Measurements from ENCODE around the gene JMJD8.
A peak's percentile ranks its signal among the peaks of the same experiment; 100 is the strongest.

Gene JMJD8

GRCh38 chr16:681746-682427, 2.2 kb downstream of the JMJD8 start (continued):
- TF ChIP-seq ZNF645 (tag by site-specific recombination; IDR thresholded peaks at IDR 0.05) (peak; percentile 36), ZNF354C (tag by site-specific recombination; IDR thresholded peaks at IDR 0.05; ENCODE audit: borderline replicate concordance, low read depth) (no peak), IKZF3 (tag by site-specific recombination; IDR thresholded peaks at IDR 0.05) (no peak), ZNF510 (tag by site-specific recombination; IDR thresholded peaks at IDR 0.05; ENCODE audit: insufficient replicate concordance) (no peak), ZNF366 (tag by site-specific recombination; conservative IDR thresholded peaks at IDR 0.05) (no peak), ZNF16 (tag by site-specific recombination; IDR thresholded peaks at IDR 0.05; ENCODE audit: low read depth) (no peak), YY2 (tag by site-specific recombination; IDR thresholded peaks at IDR 0.05) (no peak; the same call in 1 of the 2 replicates), ZNF112 (tag by site-specific recombination; IDR thresholded peaks at IDR 0.05) (no peak), ZNF24 (tag by site-specific recombination; IDR thresholded peaks at IDR 0.05) (0 out of 2 replicates have a peak, but pooled peaks have one; percentile 18), ZBTB1 (tag by site-specific recombination; IDR thresholded peaks at IDR 0.05) (peak; percentile 23; the same call in 1 of the 2 replicates), MEIS1 (CRISPR knock-in tag; IDR thresholded peaks at IDR 0.05; ENCODE audit: borderline replicate concordance) (no peak), ZNF555 (tag by site-specific recombination; conservative IDR thresholded peaks at IDR 0.05) (no peak), HOXA7 (CRISPR knock-in tag; IDR thresholded peaks at IDR 0.05; ENCODE audit: borderline replicate concordance) (no peak), SALL2 (tag by site-specific recombination; IDR thresholded peaks at IDR 0.05; ENCODE audit: borderline replicate concordance) (no peak), ZNF426 (tag by site-specific recombination; IDR thresholded peaks at IDR 0.05) (no peak), ZNF18 (tag by site-specific recombination; IDR thresholded peaks at IDR 0.05) (peak; percentile 11; the same call in 1 of the 2 replicates), ZNF521 (tag by site-specific recombination; IDR thresholded peaks at IDR 0.05) (no peak), ZBTB48 (tag by site-specific recombination; IDR thresholded peaks at IDR 0.05) (no peak), ZNF248 (tag by site-specific recombination; IDR thresholded peaks at IDR 0.05) (no peak), GFI1B (tag by site-specific recombination; IDR thresholded peaks at IDR 0.05) (no peak), ZNF549 (tag by site-specific recombination; IDR thresholded peaks at IDR 0.05) (no peak), MYNN (tag by site-specific recombination; IDR thresholded peaks at IDR 0.05; ENCODE audit: borderline replicate concordance) (no peak), ZNF239 (tag by site-specific recombination; IDR thresholded peaks at IDR 0.05) (0 out of 2 replicates have a peak, but pooled peaks have one; percentile 13), ZBTB20 (tag by site-specific recombination; IDR thresholded peaks at IDR 0.05) (no peak; the same call in 1 of the 2 replicates), ZNF394 (tag by site-specific recombination; IDR thresholded peaks at IDR 0.05; ENCODE audit: borderline replicate concordance) (no peak), ZNF792 (tag by site-specific recombination; IDR thresholded peaks at IDR 0.05) (no peak), ZNF266 (tag by site-specific recombination; IDR thresholded peaks at IDR 0.05; ENCODE audit: low read depth) (no peak), ZNF416 (tag by site-specific recombination; IDR thresholded peaks at IDR 0.05) (no peak), SP2 (tag by site-specific recombination; IDR thresholded peaks at IDR 0.05) (no peak), ZNF202 (tag by site-specific recombination; IDR thresholded peaks at IDR 0.05; ENCODE audit: borderline replicate concordance) (no peak)
- TF ChIP-seq, protein P1, sequence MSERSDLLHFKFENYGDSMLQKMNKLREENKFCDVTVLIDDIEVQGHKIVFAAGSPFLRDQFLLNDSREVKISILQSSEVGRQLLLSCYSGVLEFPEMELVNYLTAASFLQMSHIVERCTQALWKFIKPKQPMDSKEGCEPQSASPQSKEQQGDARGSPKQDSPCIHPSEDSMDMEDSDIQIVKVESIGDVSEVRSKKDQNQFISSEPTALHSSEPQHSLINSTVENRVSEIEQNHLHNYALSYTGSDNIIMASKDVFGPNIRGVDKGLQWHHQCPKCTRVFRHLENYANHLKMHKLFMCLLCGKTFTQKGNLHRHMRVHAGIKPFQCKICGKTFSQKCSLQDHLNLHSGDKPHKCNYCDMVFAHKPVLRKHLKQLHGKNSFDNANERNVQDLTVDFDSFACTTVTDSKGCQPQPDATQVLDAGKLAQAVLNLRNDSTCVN (tag by site-specific recombination; optimal IDR thresholded peaks at IDR 0.05) = no peak
- TF ChIP-seq, protein P2, sequence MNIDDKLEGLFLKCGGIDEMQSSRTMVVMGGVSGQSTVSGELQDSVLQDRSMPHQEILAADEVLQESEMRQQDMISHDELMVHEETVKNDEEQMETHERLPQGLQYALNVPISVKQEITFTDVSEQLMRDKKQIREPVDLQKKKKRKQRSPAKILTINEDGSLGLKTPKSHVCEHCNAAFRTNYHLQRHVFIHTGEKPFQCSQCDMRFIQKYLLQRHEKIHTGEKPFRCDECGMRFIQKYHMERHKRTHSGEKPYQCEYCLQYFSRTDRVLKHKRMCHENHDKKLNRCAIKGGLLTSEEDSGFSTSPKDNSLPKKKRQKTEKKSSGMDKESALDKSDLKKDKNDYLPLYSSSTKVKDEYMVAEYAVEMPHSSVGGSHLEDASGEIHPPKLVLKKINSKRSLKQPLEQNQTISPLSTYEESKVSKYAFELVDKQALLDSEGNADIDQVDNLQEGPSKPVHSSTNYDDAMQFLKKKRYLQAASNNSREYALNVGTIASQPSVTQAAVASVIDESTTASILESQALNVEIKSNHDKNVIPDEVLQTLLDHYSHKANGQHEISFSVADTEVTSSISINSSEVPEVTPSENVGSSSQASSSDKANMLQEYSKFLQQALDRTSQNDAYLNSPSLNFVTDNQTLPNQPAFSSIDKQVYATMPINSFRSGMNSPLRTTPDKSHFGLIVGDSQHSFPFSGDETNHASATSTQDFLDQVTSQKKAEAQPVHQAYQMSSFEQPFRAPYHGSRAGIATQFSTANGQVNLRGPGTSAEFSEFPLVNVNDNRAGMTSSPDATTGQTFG (tag by site-specific recombination; IDR thresholded peaks at IDR 0.05; ENCODE audit: borderline replicate concordance) = no peak
- TF ChIP-seq, protein P3, sequence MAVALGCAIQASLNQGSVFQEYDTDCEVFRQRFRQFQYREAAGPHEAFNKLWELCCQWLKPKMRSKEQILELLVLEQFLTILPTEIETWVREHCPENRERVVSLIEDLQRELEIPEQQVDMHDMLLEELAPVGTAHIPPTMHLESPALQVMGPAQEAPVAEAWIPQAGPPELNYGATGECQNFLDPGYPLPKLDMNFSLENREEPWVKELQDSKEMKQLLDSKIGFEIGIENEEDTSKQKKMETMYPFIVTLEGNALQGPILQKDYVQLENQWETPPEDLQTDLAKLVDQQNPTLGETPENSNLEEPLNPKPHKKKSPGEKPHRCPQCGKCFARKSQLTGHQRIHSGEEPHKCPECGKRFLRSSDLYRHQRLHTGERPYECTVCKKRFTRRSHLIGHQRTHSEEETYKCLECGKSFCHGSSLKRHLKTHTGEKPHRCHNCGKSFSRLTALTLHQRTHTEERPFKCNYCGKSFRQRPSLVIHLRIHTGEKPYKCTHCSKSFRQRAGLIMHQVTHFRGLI (tag by site-specific recombination; IDR thresholded peaks at IDR 0.05) = no peak

Measured in HEK293 (cell line).